ENCODE results near the gene CCDC57.

DNA sequence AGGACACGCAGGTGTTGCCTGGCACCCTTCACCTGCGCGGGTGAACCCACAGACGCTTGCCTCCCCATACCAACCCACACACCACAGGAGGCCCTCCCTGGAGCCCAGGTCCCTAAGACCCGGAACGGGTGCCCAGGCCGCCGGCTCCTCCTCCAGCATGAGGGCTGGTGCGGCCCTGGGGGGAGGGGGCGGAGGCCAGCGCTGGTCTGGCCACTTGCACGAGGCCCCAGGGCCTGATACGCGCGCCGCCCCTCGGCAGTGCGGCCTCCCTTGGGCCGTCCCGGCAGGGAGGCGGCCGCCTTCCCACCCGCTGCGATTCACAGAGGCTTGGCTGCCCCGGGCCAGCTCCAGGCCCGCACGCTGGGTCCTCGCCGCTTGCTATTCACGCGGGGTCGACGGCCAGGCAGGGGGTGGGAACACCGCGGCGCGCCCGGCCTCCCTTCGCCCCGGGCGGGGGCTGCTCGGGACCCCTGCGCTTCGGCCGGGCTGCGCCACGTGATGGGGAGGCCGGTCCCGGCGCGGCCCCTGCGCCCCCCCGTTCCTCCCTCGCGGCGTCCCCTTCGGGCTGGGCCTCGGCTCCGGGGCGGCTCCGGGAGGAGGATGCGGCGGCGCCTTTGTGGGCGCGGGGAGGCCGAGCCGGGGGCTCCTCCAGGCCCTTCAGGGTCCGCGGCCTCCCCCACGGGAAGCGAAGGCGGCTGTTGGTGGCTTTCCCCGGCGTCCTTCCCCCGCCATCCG lies 115.3 kb downstream of the CCDC57 start:
- TF ChIP-seq, protein P1, sequence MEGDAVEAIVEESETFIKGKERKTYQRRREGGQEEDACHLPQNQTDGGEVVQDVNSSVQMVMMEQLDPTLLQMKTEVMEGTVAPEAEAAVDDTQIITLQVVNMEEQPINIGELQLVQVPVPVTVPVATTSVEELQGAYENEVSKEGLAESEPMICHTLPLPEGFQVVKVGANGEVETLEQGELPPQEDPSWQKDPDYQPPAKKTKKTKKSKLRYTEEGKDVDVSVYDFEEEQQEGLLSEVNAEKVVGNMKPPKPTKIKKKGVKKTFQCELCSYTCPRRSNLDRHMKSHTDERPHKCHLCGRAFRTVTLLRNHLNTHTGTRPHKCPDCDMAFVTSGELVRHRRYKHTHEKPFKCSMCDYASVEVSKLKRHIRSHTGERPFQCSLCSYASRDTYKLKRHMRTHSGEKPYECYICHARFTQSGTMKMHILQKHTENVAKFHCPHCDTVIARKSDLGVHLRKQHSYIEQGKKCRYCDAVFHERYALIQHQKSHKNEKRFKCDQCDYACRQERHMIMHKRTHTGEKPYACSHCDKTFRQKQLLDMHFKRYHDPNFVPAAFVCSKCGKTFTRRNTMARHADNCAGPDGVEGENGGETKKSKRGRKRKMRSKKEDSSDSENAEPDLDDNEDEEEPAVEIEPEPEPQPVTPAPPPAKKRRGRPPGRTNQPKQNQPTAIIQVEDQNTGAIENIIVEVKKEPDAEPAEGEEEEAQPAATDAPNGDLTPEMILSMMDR (IDR thresholded peaks at IDR 0.05; ENCODE audit: borderline replicate concordance, extremely low read depth, low read length, poor library complexity, severe bottlenecking) = no peak
- no peak for TF ChIP-seq EZH2 (IDR thresholded peaks at IDR 0.05; ENCODE audit: borderline replicate concordance, low read depth, low read length, severe bottlenecking)
